OCI-LY3 (cell line): ENCODE data around the gene FSHR.

Source experiments
- EZH2phosphoT487 ChIP-seq: fragments of 200-600 bp; shearing (Covaris generic); IDR thresholded peaks from 2 replicates; pipeline ENCODE4 v1.6.1; 2018; ENCODE audit warnings: antibody characterized with exemption, mixed run types, low read depth
- TF ChIP-seq, protein P1 (sequence below): fragments of 200-600, 300-600 bp; sonication (generic); IDR thresholded peaks from 2 replicates; pipeline ENCODE4 v1.5.1; 2014; ENCODE audit warnings: antibody characterized with exemption, low read length, low read depth

DNA sequence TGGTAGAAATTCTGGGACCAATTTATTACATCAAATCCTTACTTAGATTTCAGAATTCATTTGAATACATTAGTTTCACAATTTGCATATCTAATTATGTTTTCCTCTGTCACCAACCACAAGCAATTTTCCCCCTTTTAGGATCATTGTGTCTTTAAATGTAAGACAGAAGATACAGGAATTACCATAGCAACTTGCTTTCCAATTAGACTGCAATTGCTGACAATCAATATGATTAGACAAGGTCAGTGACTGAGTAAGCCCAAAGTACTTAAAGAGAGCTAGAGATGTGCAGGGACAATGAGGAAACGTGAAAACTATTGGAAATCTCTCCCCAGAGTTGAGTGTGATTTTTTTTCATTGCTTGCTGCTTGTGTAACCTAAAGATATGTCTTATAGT lies 121.4 kb downstream of the FSHR start:
- TF ChIP-seq, protein P1, sequence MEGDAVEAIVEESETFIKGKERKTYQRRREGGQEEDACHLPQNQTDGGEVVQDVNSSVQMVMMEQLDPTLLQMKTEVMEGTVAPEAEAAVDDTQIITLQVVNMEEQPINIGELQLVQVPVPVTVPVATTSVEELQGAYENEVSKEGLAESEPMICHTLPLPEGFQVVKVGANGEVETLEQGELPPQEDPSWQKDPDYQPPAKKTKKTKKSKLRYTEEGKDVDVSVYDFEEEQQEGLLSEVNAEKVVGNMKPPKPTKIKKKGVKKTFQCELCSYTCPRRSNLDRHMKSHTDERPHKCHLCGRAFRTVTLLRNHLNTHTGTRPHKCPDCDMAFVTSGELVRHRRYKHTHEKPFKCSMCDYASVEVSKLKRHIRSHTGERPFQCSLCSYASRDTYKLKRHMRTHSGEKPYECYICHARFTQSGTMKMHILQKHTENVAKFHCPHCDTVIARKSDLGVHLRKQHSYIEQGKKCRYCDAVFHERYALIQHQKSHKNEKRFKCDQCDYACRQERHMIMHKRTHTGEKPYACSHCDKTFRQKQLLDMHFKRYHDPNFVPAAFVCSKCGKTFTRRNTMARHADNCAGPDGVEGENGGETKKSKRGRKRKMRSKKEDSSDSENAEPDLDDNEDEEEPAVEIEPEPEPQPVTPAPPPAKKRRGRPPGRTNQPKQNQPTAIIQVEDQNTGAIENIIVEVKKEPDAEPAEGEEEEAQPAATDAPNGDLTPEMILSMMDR, result no peak
- no peak for TF ChIP-seq EZH2phosphoT487
